Measurements from ENCODE around the gene ZNF700.

DNA sequence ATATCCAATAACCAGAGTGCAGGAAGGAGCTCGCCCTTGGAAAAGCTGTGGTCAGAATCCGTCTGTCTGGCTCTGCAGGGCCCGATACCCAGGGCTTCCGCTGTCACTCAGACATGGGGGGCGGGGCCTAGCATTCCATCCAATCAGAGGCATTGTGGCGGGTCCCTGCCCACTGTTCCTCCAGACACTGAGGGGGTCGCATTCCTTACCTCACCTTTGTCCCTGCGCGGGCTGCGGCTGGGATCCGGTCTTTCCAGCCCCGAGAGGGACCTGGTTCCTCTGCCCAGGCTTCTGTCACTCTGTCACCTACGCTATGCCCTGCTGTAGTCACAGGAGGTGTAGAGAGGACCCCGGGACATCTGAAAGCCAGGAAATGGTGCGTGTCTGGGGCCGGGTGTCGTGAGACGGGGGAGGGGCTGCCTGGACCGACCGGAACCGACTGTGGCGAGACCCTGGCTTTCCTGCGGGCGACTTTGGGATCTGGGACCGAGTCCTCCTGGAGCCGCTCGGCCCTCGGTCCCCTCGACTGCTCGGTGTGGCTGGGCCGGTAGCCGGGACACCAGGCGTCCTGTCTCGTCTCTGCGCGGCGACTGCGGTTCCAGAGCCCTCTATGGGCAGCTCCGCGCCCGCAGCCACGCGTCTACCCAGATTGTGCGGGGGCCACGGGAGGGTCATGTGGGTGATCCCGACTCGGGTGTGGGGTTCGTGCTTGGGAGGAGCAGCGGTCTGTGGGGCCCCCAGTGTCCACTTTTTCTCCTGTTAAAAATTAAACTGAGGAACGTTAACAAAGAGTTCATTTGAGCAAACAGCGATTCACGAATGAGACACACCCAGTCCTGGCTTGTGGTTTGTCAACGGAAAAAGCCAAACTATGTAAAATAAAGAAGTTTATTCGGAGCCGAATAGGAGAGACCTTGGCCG is 37.0 kb upstream of the ZNF700 start, which contains the start of gene ZNF69:
- TF ChIP-seq, protein P1, sequence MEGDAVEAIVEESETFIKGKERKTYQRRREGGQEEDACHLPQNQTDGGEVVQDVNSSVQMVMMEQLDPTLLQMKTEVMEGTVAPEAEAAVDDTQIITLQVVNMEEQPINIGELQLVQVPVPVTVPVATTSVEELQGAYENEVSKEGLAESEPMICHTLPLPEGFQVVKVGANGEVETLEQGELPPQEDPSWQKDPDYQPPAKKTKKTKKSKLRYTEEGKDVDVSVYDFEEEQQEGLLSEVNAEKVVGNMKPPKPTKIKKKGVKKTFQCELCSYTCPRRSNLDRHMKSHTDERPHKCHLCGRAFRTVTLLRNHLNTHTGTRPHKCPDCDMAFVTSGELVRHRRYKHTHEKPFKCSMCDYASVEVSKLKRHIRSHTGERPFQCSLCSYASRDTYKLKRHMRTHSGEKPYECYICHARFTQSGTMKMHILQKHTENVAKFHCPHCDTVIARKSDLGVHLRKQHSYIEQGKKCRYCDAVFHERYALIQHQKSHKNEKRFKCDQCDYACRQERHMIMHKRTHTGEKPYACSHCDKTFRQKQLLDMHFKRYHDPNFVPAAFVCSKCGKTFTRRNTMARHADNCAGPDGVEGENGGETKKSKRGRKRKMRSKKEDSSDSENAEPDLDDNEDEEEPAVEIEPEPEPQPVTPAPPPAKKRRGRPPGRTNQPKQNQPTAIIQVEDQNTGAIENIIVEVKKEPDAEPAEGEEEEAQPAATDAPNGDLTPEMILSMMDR (IDR thresholded peaks at IDR 0.05) = peak in 2 of 6 experiments; percentile 7 to 17
- TF ChIP-seq POLR2A (IDR thresholded peaks at IDR 0.05) = no peak
